Activated CD4-positive, CD25-positive, alpha-beta regulatory T cell treated with anti-CD3 and anti-CD28 coated beads, Interleukin-2, amount 50 U/mL, for 72 hours (primary cell): ENCODE data around the gene TBL1X.
"Not testable (repeated sequence)": the region's sequence is repeated elsewhere in the genome, so short reads cannot be mapped to it uniquely, and the experiment has no call there.

Experiments
- DNase-seq: peaks from one replicate; pipeline ENCODE4 v3.0.0; 2021

TBL1X gene

GRCh38 chrX:9728261-9728660, 263.4 kb downstream of the TBL1X start:
- no peak for DNase-seq

DNA sequence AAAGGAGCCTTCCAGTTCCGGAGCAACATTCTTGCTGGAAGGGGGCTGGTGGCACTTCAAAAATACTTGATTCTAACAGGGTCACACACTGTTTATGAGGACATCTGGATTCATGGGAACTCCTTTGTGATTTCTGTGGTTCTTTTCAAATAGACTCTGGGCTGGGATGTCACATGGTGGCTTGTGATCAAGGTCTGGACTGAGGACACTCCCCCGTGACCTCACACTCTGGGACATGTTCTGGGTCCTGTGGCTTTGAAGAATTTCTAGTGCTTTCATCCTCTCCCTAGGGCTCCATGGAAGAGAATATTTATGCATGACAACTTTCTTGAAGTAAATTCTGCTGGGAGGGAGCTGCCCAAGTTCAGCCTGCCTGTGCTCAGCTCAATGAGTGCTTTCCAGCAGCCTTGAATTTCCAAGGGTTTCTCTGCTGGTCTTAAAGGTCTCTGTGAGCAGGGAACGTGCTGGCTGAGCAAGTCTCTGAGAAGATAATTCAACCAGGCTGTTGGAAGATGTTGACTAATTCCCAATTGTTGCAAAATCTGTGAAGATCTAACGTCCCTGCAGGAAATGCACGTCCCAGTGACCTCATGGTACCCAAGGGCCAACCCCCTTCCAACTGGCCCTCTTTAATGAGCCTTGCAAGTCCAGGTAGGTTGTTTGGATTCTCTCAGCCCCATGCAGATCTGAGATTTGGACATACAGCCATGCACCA, 264.5 kb downstream of the TBL1X start:
- DNase-seq: no peak

GRCh38 chrX:9730078-9730477, 265.2 kb downstream of the TBL1X start:
- no peak for DNase-seq

DNA sequence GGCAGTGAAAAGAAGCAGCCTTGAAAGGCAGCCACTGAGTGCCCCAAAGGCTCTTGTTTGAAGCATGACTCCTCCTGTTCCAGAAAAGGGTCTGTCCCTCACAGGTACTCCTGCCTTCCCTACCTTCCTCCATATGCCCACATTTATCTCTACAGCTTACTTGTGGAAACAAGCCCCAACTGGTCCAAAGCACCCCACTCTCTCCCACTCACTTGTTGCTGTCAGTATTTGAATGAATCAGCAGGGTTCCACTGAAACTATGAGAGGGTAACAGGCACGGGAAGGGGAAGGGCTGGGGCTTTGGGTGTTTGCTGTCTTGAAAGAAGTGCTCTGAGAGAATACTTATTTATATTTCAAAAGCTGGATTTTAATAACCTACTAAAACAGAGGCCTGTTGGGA, 265.9 kb downstream of the TBL1X start:
- DNase-seq: no peak

DNA sequence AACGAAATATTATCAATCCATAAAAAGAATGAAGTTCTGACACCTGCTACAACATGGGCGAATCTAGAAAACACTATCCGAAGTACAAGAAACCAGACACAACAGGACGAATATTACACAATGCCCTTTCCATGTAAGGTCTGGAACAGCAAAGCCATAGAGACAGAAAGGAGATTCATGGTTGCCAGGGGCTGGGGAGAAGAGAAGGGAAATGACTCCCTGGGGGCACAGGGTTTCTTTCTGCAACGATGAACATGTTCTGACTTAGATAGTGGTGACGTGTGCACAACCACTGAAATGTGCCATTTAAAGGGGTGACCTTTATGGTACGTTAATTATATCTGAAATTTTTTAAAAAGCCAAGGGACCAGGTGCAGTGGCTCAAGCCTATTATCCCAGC, 272.5 kb downstream of the TBL1X start:
- no peak for DNase-seq

GRCh38 chrX:9738151-9738550, 273.3 kb downstream of the TBL1X start:
- no peak for DNase-seq

GRCh38 chrX:9739130-9739529, 274.3 kb downstream of the TBL1X start:
- DNase-seq: no peak

DNA sequence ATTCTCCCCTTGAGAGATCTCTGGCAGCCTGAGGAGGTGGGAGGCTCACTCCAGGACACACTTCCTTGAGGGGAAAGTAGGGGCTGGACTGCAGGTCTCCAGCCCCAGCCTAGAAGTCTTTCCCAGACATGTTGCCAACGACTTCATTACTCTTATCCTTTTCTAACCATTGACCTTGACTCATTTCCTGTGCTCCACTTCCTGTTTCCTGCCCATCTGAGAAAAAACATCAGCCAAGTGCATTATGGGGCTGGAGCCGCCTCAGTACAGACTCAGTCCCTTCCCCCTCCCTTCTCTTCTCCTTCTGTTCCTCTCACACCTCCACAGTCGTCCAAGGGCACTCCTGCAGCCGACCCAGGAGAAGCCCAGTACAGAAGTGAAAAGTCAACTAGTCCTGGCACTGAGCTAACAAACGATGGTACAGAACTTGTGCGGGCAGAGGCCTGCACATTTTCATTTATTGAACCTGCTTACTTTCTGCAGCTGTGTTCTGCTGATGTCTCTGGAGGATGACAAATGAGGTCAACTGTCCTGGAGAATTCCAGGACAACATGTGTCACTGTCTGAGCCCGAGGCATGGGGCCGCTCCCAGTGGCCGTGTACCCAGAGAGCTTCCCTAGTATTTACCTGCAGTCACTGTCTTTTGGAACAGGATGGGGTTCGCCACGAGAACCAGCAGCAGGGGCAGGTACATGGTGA, 280.7 kb downstream of the TBL1X start:
- no peak for DNase-seq

- no peak for DNase-seq
Measured at GRCh38 chrX:9746148-9746888, 281.5 kb downstream of the TBL1X start.

GRCh38 chrX:9747644-9748043, 282.8 kb downstream of the TBL1X start:
- no peak for DNase-seq

DNA sequence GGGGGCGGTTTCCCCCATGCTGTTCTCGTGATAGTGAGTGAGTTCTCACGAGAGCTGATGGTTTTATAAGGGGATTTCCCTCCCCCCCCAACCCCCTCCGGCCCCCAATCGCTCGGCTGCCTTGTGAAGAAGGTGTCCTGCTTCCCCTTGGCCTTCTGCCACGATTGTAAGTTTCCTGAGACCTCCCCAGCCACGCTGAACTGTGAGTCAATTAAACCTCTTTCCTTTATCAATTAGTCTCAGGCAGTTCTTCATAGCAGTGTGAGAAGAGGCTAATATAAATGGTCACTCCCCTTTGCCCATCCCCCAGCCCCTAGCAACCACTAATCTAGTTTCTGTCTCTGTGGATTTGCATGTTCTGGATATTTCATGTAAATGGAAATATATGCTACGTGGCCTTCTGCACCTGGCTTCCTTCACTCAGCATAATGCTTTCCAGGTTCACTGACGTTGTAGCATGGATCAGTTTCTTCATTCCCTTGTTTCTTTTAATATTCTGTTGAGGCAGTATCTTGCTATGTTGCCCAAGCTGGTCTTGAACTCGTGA, 284.4 kb downstream of the TBL1X start:
- no peak for DNase-seq

DNA sequence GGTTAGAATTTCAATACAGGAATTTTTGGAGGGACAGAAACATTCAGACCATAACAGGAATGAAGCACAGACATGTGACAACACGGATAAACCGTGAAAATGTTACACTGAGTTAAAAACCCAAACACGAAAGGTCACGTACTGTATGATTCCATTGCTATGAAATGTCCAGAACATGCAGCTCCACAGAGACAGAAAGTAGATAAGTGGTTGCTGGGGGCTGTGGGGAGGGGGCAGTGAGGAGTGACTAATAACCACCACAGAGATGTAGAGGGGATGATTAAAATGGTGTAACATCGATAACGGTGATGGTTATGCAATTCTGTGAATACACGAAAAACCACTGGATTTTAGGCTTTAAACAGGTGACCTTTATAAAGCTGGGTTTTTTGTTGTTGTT, 292.5 kb downstream of the TBL1X start:
- no peak for DNase-seq

GRCh38 chrX:9758021-9758638, 293.3 kb downstream of the TBL1X start:
- no peak for DNase-seq

GRCh38 chrX:9759337-9759736, 294.5 kb downstream of the TBL1X start:
- no peak for DNase-seq

DNA sequence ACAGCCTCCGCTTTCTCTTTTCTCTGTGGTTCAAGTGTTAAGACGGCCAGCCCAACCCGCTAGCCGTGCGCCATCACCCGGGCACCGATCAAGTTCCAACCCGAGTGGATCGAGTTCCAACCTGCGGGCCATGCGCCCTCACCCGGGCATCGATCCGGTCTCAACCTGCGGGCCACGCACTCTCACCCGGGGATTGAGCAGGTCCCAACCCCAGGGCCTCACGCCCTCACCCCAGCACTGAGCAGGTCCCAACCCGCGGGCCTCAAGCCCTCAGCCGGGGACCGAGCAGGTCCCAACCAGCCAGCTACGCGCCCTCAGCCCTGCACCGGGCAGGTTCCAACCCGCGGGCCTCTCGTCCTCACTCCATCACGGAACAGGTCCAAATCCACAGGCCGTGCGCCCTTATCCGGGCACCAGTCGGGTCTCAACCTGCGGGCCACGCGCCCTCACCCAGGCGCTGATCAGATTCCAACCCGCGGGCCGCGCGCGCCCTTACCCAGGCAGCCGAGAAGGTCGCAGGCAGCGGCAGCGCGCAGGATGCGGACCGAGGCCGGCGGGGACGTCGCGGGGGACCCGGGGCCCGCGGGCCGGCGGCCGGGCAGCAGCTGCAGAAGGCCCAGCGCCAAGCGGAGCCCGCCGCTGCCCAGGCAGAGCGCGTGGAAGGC, 300.3 kb downstream of the TBL1X start:
- DNase-seq: no peak

DNA sequence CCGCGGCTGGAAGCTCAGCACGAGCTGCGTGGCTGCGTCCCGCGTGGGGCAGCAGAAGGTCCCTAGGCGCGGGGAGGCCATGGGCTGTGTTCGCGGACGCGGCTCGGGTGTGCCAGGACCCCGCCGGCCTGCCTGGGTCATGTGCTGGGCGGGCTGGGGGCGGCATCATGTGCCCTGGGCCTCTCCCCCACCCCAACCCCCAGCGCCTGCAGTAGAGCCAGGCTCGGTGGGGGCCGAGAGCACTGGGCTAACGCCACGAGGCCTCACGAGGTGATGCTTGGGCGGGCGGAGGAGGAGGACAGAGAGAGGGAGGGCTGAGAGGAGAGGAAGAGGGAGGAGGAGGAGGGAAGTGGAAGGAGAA, 300.9 kb downstream of the TBL1X start, which contains the start of gene GPR143:
TSS of gene GPR143 (minus strand) at position 111 of the 361 bp plus-strand sequence. CDS start at position 81, 30 bp downstream.
- no peak for DNase-seq

DNA sequence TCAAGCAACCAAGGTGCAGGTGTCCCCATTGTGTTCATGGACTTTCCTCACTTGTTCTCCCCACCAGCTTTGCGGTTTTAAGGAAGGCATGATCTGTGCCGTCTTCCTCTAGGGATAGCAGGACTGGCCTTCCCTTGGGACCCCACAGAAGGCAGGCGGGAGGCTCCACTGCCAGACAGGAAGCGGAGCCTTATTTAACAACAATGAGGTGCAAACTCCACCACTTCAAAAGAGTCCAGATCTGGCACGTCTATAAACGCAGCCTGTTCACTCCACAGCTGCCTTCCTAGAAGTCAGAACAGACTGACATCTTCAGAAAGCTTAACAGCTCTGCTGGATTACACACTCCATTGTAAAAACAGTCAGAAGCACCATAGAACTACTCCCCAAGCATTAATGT, 302.5 kb downstream of the TBL1X start:
- DNase-seq: no peak

DNA sequence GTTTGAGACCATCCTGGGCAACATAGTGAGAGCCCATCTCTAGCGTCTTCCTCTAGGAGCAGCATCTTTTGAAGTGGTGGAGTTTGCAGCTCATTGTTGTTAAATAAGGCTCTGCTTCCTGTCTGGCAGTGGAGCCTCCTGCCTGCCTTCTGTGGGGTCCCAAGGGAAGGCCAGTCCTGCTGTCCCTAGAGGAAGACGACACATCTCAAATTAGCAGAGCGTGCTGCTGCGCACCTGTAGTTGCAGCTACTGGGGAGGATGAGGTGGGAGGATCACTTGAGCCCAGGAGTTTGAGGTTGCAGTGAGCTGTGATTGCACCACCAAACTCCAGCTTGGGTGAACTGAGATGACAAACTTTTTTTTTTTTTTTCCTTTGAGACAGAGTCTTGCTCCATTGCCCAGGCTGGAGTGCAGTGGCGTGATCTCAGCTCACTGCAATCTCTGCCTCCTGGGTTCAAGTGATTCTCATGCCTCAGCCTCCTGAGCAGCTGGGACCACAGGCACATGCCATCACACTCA, 303.5 kb downstream of the TBL1X start:
- not testable (repeated sequence) for DNase-seq

DNA sequence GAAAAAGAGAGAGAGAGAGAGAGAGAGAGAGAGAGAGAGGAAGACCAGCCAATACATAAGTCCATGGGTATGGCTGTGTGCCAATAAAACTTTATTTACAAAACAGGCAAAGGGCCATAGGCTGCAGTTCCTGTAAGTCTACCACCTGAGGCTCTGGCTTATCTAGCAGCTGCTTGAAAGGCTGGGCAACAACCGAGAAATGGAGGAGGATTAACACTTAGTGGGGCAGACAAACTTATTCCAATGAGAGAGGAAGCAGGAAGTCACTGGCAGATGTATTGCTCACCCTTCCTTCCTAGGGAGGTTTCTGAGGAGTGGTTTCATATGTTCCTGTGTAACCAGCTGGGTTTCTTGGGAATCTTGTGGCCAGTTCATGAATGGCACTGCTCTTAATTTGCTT, 305.5 kb downstream of the TBL1X start:
- no peak for DNase-seq

GRCh38 chrX:9772943-9773342, 308.1 kb downstream of the TBL1X start:
- DNase-seq: no peak

DNA sequence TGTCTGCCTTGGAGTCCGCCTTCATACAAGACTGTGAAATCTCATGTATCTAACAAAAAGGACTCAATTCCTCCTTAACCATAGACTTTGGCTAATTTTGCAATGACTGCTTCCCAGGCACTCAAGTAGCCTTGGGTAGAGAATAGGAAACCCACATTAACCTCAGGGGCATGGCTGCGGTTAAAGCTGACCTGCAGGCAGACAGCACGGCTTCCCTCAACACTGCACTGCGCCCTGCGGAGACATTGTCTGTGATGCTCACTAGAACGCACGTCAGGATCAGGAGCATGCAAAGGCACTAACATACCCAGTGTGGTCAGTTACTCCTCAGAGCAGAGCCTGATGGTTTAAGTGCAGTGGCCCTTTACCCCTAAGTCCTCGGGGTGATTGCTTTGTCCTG, 311.1 kb downstream of the TBL1X start:
- no peak for DNase-seq

DNA sequence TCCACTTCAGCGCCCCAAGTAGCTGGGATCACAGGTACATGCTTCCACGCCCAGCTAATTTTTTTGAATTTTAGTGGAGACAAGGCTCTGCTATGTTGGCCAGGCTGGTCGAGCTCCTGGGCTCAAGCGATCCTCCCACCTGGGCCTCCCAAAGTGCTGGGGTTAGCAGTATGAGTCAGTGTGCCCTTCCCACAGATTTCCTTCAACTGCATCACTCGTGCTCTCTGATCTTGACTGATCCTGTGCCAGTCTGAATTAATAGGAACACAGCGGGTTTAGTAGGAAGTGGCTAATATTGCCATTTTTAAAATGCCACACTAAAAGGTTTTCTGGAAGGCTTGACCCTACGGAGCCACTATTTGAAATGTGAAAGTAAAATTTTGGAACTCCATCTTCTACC, 317.1 kb downstream of the TBL1X start:
- DNase-seq: no peak
